ENCODE data around the gene PTMA. TPM values are rescaled to one million over a fixed set of nuclear protein-coding genes. Genes with fewer than 3 reads are reported as not detected.

The PTMA gene, protein sequence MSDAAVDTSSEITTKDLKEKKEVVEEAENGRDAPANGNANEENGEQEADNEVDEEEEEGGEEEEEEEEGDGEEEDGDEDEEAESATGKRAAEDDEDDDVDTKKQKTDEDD
- total RNA-seq (2012; rRNA removed), result 380 and 776 TPM in 2 replicates
- 647 and 742 TPM in 2 replicates for polyA plus RNA-seq (2012; rRNA removed)
- 585 and 1,669 TPM in 2 replicates for polyA plus RNA-seq (2012; cell fraction: cytosol; rRNA removed)
- polyA plus RNA-seq (2012; cell fraction: nucleus; rRNA removed; ENCODE audit: low replicate concordance), result 208 and 388 TPM in 2 replicates
- Bru-seq, nascent RNA, result percentile 96 among the genes with signal in this experiment
- BruChase-seq, experiment 1, labeled RNA remaining after a 6-hour chase, result percentile 100 among the genes with signal in this experiment
- percentile 97 among the genes with signal in this experiment for BruChase-seq, experiment 2, labeled RNA remaining after a 2-hour chase
- long read RNA-seq, transcript PTMA-201 (5 exons, 1,212 nt), result minor isoform, 24 of 361 reads
- long read RNA-seq, transcript PTMA-202 (5 exons, 1,221 nt), result major isoform, 288 of 361 reads
- long read RNA-seq, partial matches to known transcripts, result 30 of 361 reads
- long read RNA-seq, other reads (novel, unspliced or antisense), result 15 of 361 reads

GRCh38 chr2:231707927-231708772 lies at the start of gene PTMA:
TSS of gene PTMA (plus strand) at chr2:231708525. CDS start at chr2:231708707, 182 bp downstream.
- Histone ChIP-seq H2AK9ac (replicated peaks; ENCODE audit: low read depth, low read length, poor library complexity) (peak within 1 kb of the TSS; percentile 99), H3K4me1 (ENCODE audit: control insufficient read depth, insufficient read depth, low read length) (peaks cover 8% of the 10 kb centered on the region), H3K18ac (ENCODE audit: low read depth, low read length) (peak within 1 kb of the TSS; percentile 30), H2AK5ac (ENCODE audit: low read depth, low read length) (peak within 1 kb of the TSS; percentile 91), H3K4me3 (ENCODE audit: insufficient read depth, low read depth, low read length) (peak within 1 kb of the TSS; percentile 89), H3K36me3 (ENCODE audit: control insufficient read depth, insufficient read depth, low read length) (peaks cover 12% of the 10 kb centered on the region), H3K4ac (ENCODE audit: low read depth, low read length) (peak within 1 kb of the TSS; percentile 99), H3K9ac (ENCODE audit: low read depth, low read length) (peak within 1 kb of the TSS; percentile 61), H4K91ac (ENCODE audit: insufficient read depth, low read depth, low read length) (peak within 1 kb of the TSS; percentile 100), H2BK15ac (ENCODE audit: low read depth, low read length) (peak within 1 kb of the TSS; percentile 99; the same call in 2 of the 3 replicates), H3K23ac (ENCODE audit: low read depth, low read length) (peak within 1 kb of the TSS; percentile 97), H3K79me1 (ENCODE audit: low read depth in 1 of 2, low read length in 2 of 2) (peaks cover 6 to 23% of the 10 kb centered on the region in 2 experiments), H4K8ac (ENCODE audit: low read depth in 2 of 2, low read length in 2 of 2) (peak within 1 kb of the TSS; percentile 86 to 100), H3K9me3 (ENCODE audit: control insufficient read depth, insufficient read depth, low read length) (no peaks in the 10 kb centered on the region), H3K9me1 (ENCODE audit: insufficient read depth, low read length) (peaks cover 5% of the 10 kb centered on the region; the same call in 1 of the 2 replicates), H3K14ac (replicated peaks; ENCODE audit: low read depth, low read length) (peak within 1 kb of the TSS; percentile 95; the same call in 1 of the 2 replicates), H2AFZ (replicated peaks; ENCODE audit: low read length, poor library complexity) (peak within 1 kb of the TSS; percentile 98), H3K27ac (ENCODE audit: insufficient read depth, low read length) (peak within 1 kb of the TSS; percentile 94), H2BK5ac (ENCODE audit: low read depth, low read length, poor library complexity, severe bottlenecking) (peak within 1 kb of the TSS; percentile 97), H2BK120ac (ENCODE audit: low read depth, low read length) (peak within 1 kb of the TSS; percentile 100), H3K27me3 (ENCODE audit: control insufficient read depth, insufficient read depth, low read length) (no peaks in the 10 kb centered on the region), H2BK20ac (ENCODE audit: low read depth, low read length) (peak within 1 kb of the TSS; percentile 98), H4K5ac (ENCODE audit: low read depth, low read length) (peak within 1 kb of the TSS; percentile 96), H3K56ac (ENCODE audit: extremely low read depth, insufficient read depth, low read length) (peak within 1 kb of the TSS; percentile 98; the same call in 1 of the 2 replicates), H3K4me2 (ENCODE audit: low read depth, low read length) (peak within 1 kb of the TSS; percentile 13), H4K20me1 (ENCODE audit: insufficient read depth, low read length) (peaks cover 41% of the 10 kb centered on the region)
- CTCF ChIA-PET, result interaction anchor here (1.1 kb wide), 1 partner anchor 41 kb away, joined by 3 read pairs; no protein-coding TSS in a partner anchor
- dilution Hi-C loops (cut with HindIII; ENCODE audit: low sequenced_read_pairs, unreplicated experiment) (no loop called here), intact Hi-C loops (cut with micrococcal nuclease) (no loop called here), in situ Hi-C loops (cut with MboI; ENCODE audit: low sequenced_read_pairs) (no loop called here)
- peak; percentile 72 for ATAC-seq (ENCODE audit: low read depth)
- POLR2A ChIA-PET (ENCODE audit: unreplicated experiment), result interaction anchor here (0.6 to 1.0 kb wide), 5 partner anchors 13 to 95 kb away, joined by 3 to 7 read pairs (median 4); no protein-coding TSS in a partner anchor
- WGBS, 2 experiments (ENCODE audit: extremely low coverage in 2 of 2, insufficient read length in 1 of 2), result 0% methylated on average over 41 of the region's 97 CpGs; no CpG with 5 or more reads in 1 of the 2 experiments
- peak; percentile 100 for DNase-seq
- TF ChIP-seq CEBPB (IDR thresholded peaks at IDR 0.05; ENCODE audit: low read depth, low read length) (no peak), RAD21 (IDR thresholded peaks at IDR 0.05; ENCODE audit: low read length) (no peak), POLR2A (IDR thresholded peaks at IDR 0.05; ENCODE audit: low read depth, low read length) (peak; percentile 98), BHLHE40 (IDR thresholded peaks at IDR 0.05; ENCODE audit: low read depth, low read length) (peak; percentile 39), MAFK (IDR thresholded peaks at IDR 0.05; ENCODE audit: low read depth, low read length) (peak; percentile 17; the same call in 1 of the 2 replicates), MXI1 (IDR thresholded peaks at IDR 0.05; ENCODE audit: borderline replicate concordance, low read depth, low read length) (no peak; the same call in 1 of the 2 replicates), RCOR1 (IDR thresholded peaks at IDR 0.05; ENCODE audit: insufficient replicate concordance, low read length) (no peak), SMC3 (IDR thresholded peaks at IDR 0.05; ENCODE audit: low read depth, low read length) (no peak), CHD1 (IDR thresholded peaks at IDR 0.05; ENCODE audit: low read depth, low read length) (no peak), RFX5 (IDR thresholded peaks at IDR 0.05; ENCODE audit: low read depth, low read length) (no peak), MAZ (IDR thresholded peaks at IDR 0.05; ENCODE audit: borderline replicate concordance, low read depth, low read length) (peak; percentile 85), NFE2L2 (IDR thresholded peaks at IDR 0.05; ENCODE audit: low read depth, low read length) (no peak)
- BruUV-seq (replicated peaks), result no TSS peak

Data from IMR-90 (cell line).